ENCODE data around the gene ANKRD9. TPM values are rescaled to one million over a fixed set of nuclear protein-coding genes. Genes with fewer than 3 reads are reported as not detected.
A peak's percentile ranks its signal among the peaks of the same experiment; 100 is the strongest.

The ANKRD9 gene
- total and polyA plus RNA-seq, 2 of the 13 experiments (the other 11 are each of a cell fraction or from before 2014, with no cell fraction given) = 10.0 to 15.0 TPM

- TF ChIP-seq BCLAF1 (IDR thresholded peaks at IDR 0.05) (no peak), TCF7L2 (IDR thresholded peaks at IDR 0.05; ENCODE audit: low read depth, low read length) (0 out of 2 replicates have a peak, but pooled peaks have one; percentile 22), ZNF772 (CRISPR knock-in tag; IDR thresholded peaks at IDR 0.05) (no peak), RCOR2 (CRISPR knock-in tag; IDR thresholded peaks at IDR 0.05) (peak; percentile 42; the same call in 1 of the 2 replicates), PHF21A (CRISPR knock-in tag; IDR thresholded peaks at IDR 0.05) (peak; percentile 53; the same call in 1 of the 2 replicates), RBFOX2 (IDR thresholded peaks at IDR 0.05; ENCODE audit: low read depth, low read length) (no peak), IRF2 (CRISPR knock-in tag; IDR thresholded peaks at IDR 0.05) (no peak), MEF2D (CRISPR knock-in tag; IDR thresholded peaks at IDR 0.05) (0 out of 2 replicates have a peak, but pooled peaks have one; percentile 19), ZBTB33 (CRISPR knock-in tag; IDR thresholded peaks at IDR 0.05) (peak; percentile 59; the same call in 1 of the 2 replicates), HOXA3 (CRISPR knock-in tag; IDR thresholded peaks at IDR 0.05) (peak; percentile 41; the same call in 1 of the 2 replicates), RNF2 (conservative IDR thresholded peaks at IDR 0.05; ENCODE audit: low read depth) (no peak), DPF2 (CRISPR knock-in tag; IDR thresholded peaks at IDR 0.05; ENCODE audit: borderline replicate concordance, low read depth) (no peak), SKI (IDR thresholded peaks at IDR 0.05; ENCODE audit: partially characterized antibody) (peak; percentile 90), GFI1 (CRISPR knock-in tag; IDR thresholded peaks at IDR 0.05; ENCODE audit: borderline replicate concordance) (peak; percentile 92), FOSL2 (CRISPR knock-in tag; IDR thresholded peaks at IDR 0.05) (0 out of 2 replicates have a peak, but pooled peaks have one; percentile 8), SOX13 (IDR thresholded peaks at IDR 0.05) (no peak; the same call in 1 of the 2 replicates), SOX13 (CRISPR knock-in tag; conservative IDR thresholded peaks at IDR 0.05 in 1 of 2, IDR thresholded peaks at IDR 0.05 in 1 of 2) (peak in 1 of 2 experiments; percentile 92; a peak in 2 of 4 replicates), CENPT (CRISPR knock-in tag; IDR thresholded peaks at IDR 0.05; ENCODE audit: low read depth) (no peak), ZNF501 (CRISPR knock-in tag; IDR thresholded peaks at IDR 0.05) (peak; percentile 26; the same call in 1 of the 2 replicates)
- TF ChIP-seq, protein P1, sequence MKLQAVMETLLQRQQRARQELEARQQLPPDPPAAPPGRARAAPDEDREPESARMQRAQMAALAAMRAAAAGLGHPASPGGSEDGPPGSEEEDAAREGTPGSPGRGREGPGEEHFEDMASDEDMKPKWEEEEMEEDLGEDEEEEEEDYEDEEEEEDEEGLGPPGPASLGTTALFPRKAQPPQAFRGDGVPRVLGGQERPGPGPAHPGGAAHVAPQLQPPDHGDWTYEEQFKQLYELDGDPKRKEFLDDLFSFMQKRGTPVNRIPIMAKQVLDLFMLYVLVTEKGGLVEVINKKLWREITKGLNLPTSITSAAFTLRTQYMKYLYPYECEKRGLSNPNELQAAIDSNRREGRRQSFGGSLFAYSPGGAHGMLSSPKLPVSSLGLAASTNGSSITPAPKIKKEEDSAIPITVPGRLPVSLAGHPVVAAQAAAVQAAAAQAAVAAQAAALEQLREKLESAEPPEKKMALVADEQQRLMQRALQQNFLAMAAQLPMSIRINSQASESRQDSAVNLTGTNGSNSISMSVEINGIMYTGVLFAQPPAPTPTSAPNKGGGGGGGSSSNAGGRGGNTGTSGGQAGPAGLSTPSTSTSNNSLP (IDR thresholded peaks at IDR 0.05; ENCODE audit: low read depth, low read length) = peak; percentile 56; the same call in 1 of the 2 replicates
- TF ChIP-seq, protein P2, sequence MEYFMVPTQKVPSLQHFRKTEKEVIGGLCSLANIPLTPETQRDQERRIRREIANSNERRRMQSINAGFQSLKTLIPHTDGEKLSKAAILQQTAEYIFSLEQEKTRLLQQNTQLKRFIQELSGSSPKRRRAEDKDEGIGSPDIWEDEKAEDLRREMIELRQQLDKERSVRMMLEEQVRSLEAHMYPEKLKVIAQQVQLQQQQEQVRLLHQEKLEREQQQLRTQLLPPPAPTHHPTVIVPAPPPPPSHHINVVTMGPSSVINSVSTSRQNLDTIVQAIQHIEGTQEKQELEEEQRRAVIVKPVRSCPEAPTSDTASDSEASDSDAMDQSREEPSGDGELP (IDR thresholded peaks at IDR 0.05; ENCODE audit: borderline replicate concordance, low read depth) = peak; percentile 95
- TF ChIP-seq, protein P3, sequence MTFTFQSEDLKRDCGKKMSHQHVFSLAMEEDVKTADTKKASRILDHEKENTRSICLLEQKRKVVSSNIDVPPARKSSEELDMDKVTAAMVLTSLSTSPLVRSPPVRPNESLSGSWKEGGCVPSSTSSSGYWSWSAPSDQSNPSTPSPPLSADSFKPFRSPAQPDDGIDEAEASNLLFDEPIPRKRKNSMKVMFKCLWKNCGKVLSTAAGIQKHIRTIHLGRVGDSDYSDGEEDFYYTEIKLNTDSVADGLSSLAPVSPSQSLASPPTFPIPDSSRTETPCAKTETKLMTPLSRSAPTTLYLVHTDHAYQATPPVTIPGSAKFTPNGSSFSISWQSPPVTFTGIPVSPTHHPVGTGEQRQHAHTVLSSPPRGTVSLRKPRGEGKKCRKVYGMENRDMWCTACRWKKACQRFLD (CRISPR knock-in tag; IDR thresholded peaks at IDR 0.05; ENCODE audit: borderline replicate concordance) = no peak
These were observed 44.7 kb downstream of the ANKRD9 start (continued) for GRCh38 chr14:102464846-102465341.
